H1 (cell line): ENCODE results near the gene FAM161A. TPM values are rescaled to one million over a fixed set of nuclear protein-coding genes. Genes with fewer than 3 reads are reported as not detected.

Experiments used
- CTCF ChIA-PET: fragments of 300-600 bp; sonication (Branson Sonifier 250); formaldehyde crosslinking; loops from one replicate; lab custom pipeline; 2021; ENCODE audit not compliant: partially characterized antibody; lab: Charles Lee
- POLR2A ChIA-PET: fragments of 300-600 bp; sonication (Branson Sonifier 250); formaldehyde crosslinking; loops from one replicate; lab custom pipeline; 2021; ENCODE audit warnings: inconsistent platforms; ENCODE audit not compliant: partially characterized antibody; lab: Charles Lee
- DNase-seq, 2 experiments: peaks; one replicate each; pipeline versions ENCODE4 v3.0.0 to v3.0.0-alpha.2; 2010 to 2022; ENCODE audit warnings: low spot score in 2 of 2, low read depth in 1 of 2, mixed read lengths in 1 of 2
- FAIRE-seq: peaks from 2 replicates; lab custom pipeline; 2011; peaks lifted over from hg19 to GRCh38; lab: Jason Lieb, UNC
- H2AFZ ChIP-seq: 2 replicates; pipeline ENCODE4 v1.8.1; 2012; ENCODE audit warnings: low read length, inconsistent platforms
- H2AK5ac ChIP-seq: 2 replicates; pipeline ENCODE4 v1.6.1; 2013; ENCODE audit warnings: low read depth, low read length
- H2BK120ac ChIP-seq: replicated peaks from 2 replicates; pipeline ENCODE3; 2013; ENCODE audit warnings: low read depth, low read length, inconsistent platforms
- H2BK12ac ChIP-seq: 2 replicates; pipeline ENCODE4 v1.6.1; 2013; ENCODE audit warnings: low read depth, low read length
- H2BK15ac ChIP-seq: 2 replicates; pipeline ENCODE4 v1.6.1; 2013; ENCODE audit warnings: low read length
- H2BK20ac ChIP-seq: 2 replicates; pipeline ENCODE4 v1.6.1; 2013; ENCODE audit warnings: low read length
- H2BK5ac ChIP-seq: 2 replicates; pipeline ENCODE4 v1.6.1; 2013; ENCODE audit warnings: low read depth, low read length
- H3K14ac ChIP-seq: 2 replicates; pipeline ENCODE4 v1.6.1; 2013; ENCODE audit warnings: inconsistent platforms; ENCODE audit not compliant: insufficient read length
- H3K18ac ChIP-seq: 2 replicates; pipeline ENCODE4 v1.6.1; 2013; ENCODE audit warnings: low read length; ENCODE audit errors: extremely low read depth
- H3K23ac ChIP-seq: 2 replicates; pipeline ENCODE4 v1.6.1; 2013; ENCODE audit warnings: inconsistent platforms; ENCODE audit not compliant: insufficient read length
- H3K23me2 ChIP-seq: 2 replicates; pipeline ENCODE4 v1.6.1; 2013; ENCODE audit warnings: low read depth, low read length
- H3K27ac ChIP-seq: 2 replicates; pipeline ENCODE4 v1.6.1; 2011; ENCODE audit warnings: low read depth, low read length, inconsistent platforms
- H3K27me3 ChIP-seq, 4 experiments: replicated peaks in 1 of 4; 1 replicate in 1 of 4; 2 replicates in 3 of 4; pipeline versions ENCODE4 v1.6.1 to v1.8.1; 2011 to 2013; ENCODE audit warnings: low read length in 3 of 4, mild to moderate bottlenecking in 3 of 4, inconsistent platforms in 2 of 4, mixed read lengths in 2 of 4, moderate library complexity in 1 of 4; ENCODE audit not compliant: control insufficient read depth in 3 of 4, insufficient read depth in 3 of 4; ENCODE audit errors: extremely low read depth in 1 of 4
- H3K36me3 ChIP-seq, 4 experiments: 2 replicates each; pipeline versions ENCODE4 v1.6.1 to v1.8.1; 2011 to 2013; ENCODE audit warnings: mild to moderate bottlenecking in 4 of 4, low read length in 3 of 4, moderate library complexity in 2 of 4, control low read depth in 1 of 4, inconsistent platforms in 1 of 4; ENCODE audit not compliant: insufficient read depth in 4 of 4, control insufficient read depth in 2 of 4
- H3K4ac ChIP-seq: replicated peaks from 2 replicates; pipeline ENCODE3; 2013; ENCODE audit warnings: low read length, low read depth, mixed read lengths, inconsistent platforms; ENCODE audit not compliant: insufficient read length
- H3K4me1 ChIP-seq, 4 experiments: replicated peaks in 1 of 4; 1 replicate in 1 of 4; 2 replicates in 3 of 4; pipeline versions ENCODE4 v1.6.1 to v1.8.1; 2011 to 2013; ENCODE audit warnings: low read length in 3 of 4, inconsistent platforms in 2 of 4, mixed read lengths in 1 of 4; ENCODE audit not compliant: insufficient read depth in 4 of 4, control insufficient read depth in 3 of 4
- H3K4me2 ChIP-seq, 2 experiments: 2 replicates each; pipeline versions ENCODE4 v1.6.1 to v1.8.1; 2011 to 2013; ENCODE audit warnings: low read depth in 2 of 2, low read length in 2 of 2, control low read depth in 1 of 2, inconsistent platforms in 1 of 2, mild to moderate bottlenecking in 1 of 2; ENCODE audit not compliant: insufficient read depth in 1 of 2
- H3K4me3 ChIP-seq, 4 experiments: fragments of 200-600, 300-600 bp in 1 of 4; sonication (generic), shearing (Covaris generic), sonication (Bioruptor Twin) in 1 of 4; 2 replicates each; pipeline versions ENCODE4 v1.5.1 to v1.8.1; 2011 to 2016; ENCODE audit warnings: low read length in 4 of 4, low read depth in 3 of 4, control low read depth in 2 of 4, inconsistent platforms in 2 of 4, mild to moderate bottlenecking in 2 of 4, mixed read lengths in 1 of 4, moderate library complexity in 1 of 4; ENCODE audit not compliant: insufficient read depth in 2 of 4; ENCODE audit errors: extremely low read depth in 1 of 4
- H3K56ac ChIP-seq: replicated peaks from 2 replicates; pipeline ENCODE3; 2013; ENCODE audit warnings: low read depth, mild to moderate bottlenecking, mixed read lengths, low read length, inconsistent platforms; ENCODE audit not compliant: insufficient read length
- H3K79me1 ChIP-seq: 2 replicates; pipeline ENCODE4 v1.6.1; 2013; ENCODE audit warnings: low read depth, low read length, control low read depth
- H3K79me2 ChIP-seq, 2 experiments: 2 replicates each; pipeline versions ENCODE4 v1.6.1 to v1.8.1; 2012 to 2013; ENCODE audit warnings: low read length in 2 of 2, mild to moderate bottlenecking in 2 of 2, inconsistent platforms in 1 of 2; ENCODE audit not compliant: insufficient read depth in 2 of 2, control insufficient read depth in 1 of 2
- H3K9ac ChIP-seq, 4 experiments: replicated peaks in 1 of 4; 1 replicate in 1 of 4; 2 replicates in 3 of 4; pipeline versions ENCODE4 v1.6.1 to v1.8.1; 2011 to 2013; ENCODE audit warnings: low read depth in 3 of 4, low read length in 3 of 4, control low read depth in 2 of 4, mild to moderate bottlenecking in 2 of 4, moderate library complexity in 2 of 4, inconsistent platforms in 1 of 4; ENCODE audit errors: extremely low read depth in 1 of 4
- H3K9me3 ChIP-seq, 2 experiments: 2 replicates each; pipeline versions ENCODE4 v1.6.1 to v1.8.1; 2012 to 2013; ENCODE audit warnings: mild to moderate bottlenecking in 2 of 2, moderate library complexity in 2 of 2, control low read depth in 1 of 2, inconsistent platforms in 1 of 2, low read depth in 1 of 2, low read length in 1 of 2, mixed read lengths in 1 of 2; ENCODE audit not compliant: insufficient read depth in 2 of 2
- H4K20me1 ChIP-seq, 2 experiments: replicated peaks in 1 of 2; 2 replicates each; pipeline versions ENCODE3 to v1.8.1; 2011 to 2013; ENCODE audit warnings: inconsistent platforms in 2 of 2, low read length in 2 of 2, mild to moderate bottlenecking in 1 of 2; ENCODE audit not compliant: insufficient read depth in 2 of 2, control insufficient read depth in 1 of 2
- H4K5ac ChIP-seq: 2 replicates; pipeline ENCODE4 v1.6.1; 2013; ENCODE audit warnings: low read length, low read depth, mixed read lengths, inconsistent platforms; ENCODE audit not compliant: insufficient read length
- H4K8ac ChIP-seq: 2 replicates; pipeline ENCODE4 v1.8.0; 2013; ENCODE audit warnings: mild to moderate bottlenecking, moderate library complexity, low read length, inconsistent platforms; ENCODE audit not compliant: insufficient read depth; ENCODE audit errors: extremely low read depth
- H4K91ac ChIP-seq: replicated peaks from 2 replicates; pipeline ENCODE3; 2013; ENCODE audit warnings: low read length, mixed read lengths, inconsistent platforms; ENCODE audit not compliant: insufficient read length
- ASH2L ChIP-seq: fragments of 200-600, 300-600 bp; sonication (generic); IDR thresholded peaks from one replicate; pipeline ENCODE4 v1.7.1; 2017; ENCODE audit warnings: low read length
- CREB1 ChIP-seq: IDR thresholded peaks from 2 replicates; pipeline ENCODE4 v1.6.1; 2012; ENCODE audit warnings: inconsistent platforms
- CTCF ChIP-seq, 3 experiments: IDR thresholded peaks; 1 replicate in 2 of 3; 2 replicates in 1 of 3; pipeline versions ENCODE4 v1.5.1 to v1.6.1; 2011; ENCODE audit warnings: low read length in 3 of 3, mild to moderate bottlenecking in 3 of 3, inconsistent platforms in 2 of 3, low read depth in 1 of 3, moderate library complexity in 1 of 3; ENCODE audit not compliant: insufficient read depth in 1 of 3; ENCODE audit errors: control extremely low read depth in 1 of 3
- HDAC2 ChIP-seq, 2 experiments: fragments of 300-600 bp in 1 of 2; sonication (generic) in 1 of 2; IDR thresholded peaks; 2 replicates each; pipeline ENCODE4 v1.6.1; 2011 to 2012; ENCODE audit warnings: low read depth in 2 of 2, low read length in 2 of 2, mild to moderate bottlenecking in 2 of 2, moderate library complexity in 2 of 2, borderline replicate concordance in 1 of 2, inconsistent platforms in 1 of 2
- KDM4A ChIP-seq: IDR thresholded peaks from one replicate; pipeline ENCODE4 v1.7.1; 2012; ENCODE audit warnings: low read depth, mild to moderate bottlenecking, moderate library complexity, low read length, inconsistent platforms; ENCODE audit not compliant: severe bottlenecking
- RAD21 ChIP-seq, 2 experiments: IDR thresholded peaks in 1 of 2; conservative IDR thresholded peaks in 1 of 2; 2 replicates each; pipeline ENCODE4 v1.6.1; 2011; ENCODE audit warnings: low read depth in 2 of 2, low read length in 2 of 2, improper control_type of control experiment in 1 of 2, inconsistent platforms in 1 of 2, mild to moderate bottlenecking in 1 of 2, moderate library complexity in 1 of 2
- SIN3A ChIP-seq, 2 experiments: IDR thresholded peaks in 1 of 2; conservative IDR thresholded peaks in 1 of 2; 2 replicates each; pipeline ENCODE4 v1.6.1; 2011 to 2012; ENCODE audit warnings: low read length in 2 of 2, improper control_type of control experiment in 1 of 2, low read depth in 1 of 2, mild to moderate bottlenecking in 1 of 2
- SIX5 ChIP-seq: IDR thresholded peaks from 2 replicates; pipeline ENCODE4 v1.6.1; 2011; ENCODE audit warnings: mild to moderate bottlenecking, low read depth, low read length
- WGBS, 2 experiments: shearing (Covaris generic) in 1 of 2; methylation state at CpG; one replicate each; pipeline versions ENCODE4 v1.1.6 to v1.1.7; 2013 to 2015; ENCODE audit warnings: low lambda C conversion rate in 2 of 2, mixed read lengths in 2 of 2, inconsistent platforms in 1 of 2, low coverage in 1 of 2, missing lambda C conversion rate in 1 of 2; ENCODE audit not compliant: insufficient replicate concordance in 2 of 2, insufficient coverage in 1 of 2, insufficient read length in 1 of 2; ENCODE audit errors: extremely low coverage in 1 of 2, missing lambda C conversion rate in 1 of 2; 5-methylcytosine and 5-hydroxymethylcytosine counted together
- polyA plus RNA-seq, 7 experiments: library from polyadenylated mRNA; depleted of rRNA in 3 of 7; stranded (reverse) in 5 of 7; unstranded in 2 of 7; fragments of >200 nt in 5 of 7; fragments of 200-250 nt in 2 of 7; gene quantifications; 1 replicate in 5 of 7; 2 replicates in 1 of 7; 4 replicates in 1 of 7; pipeline versions ENCODE4 v1.2.1 to v1.2.3, GENCODE V29; 2011 to 2013; ENCODE audit warnings: missing spikeins in 2 of 7, mixed read lengths in 2 of 7
- total RNA-seq: library from RNA; stranded (reverse); fragmentation: NEBNext Ultra II Directional; extraction: Animal tissue kit (Norgen Biotek cat#: 25700); gene quantifications from 2 replicates; pipeline ENCODE4 v1.2.1, GENCODE V29; 2021
- TF ChIP-seq, protein P1 (sequence below): IDR thresholded peaks from 2 replicates; pipeline ENCODE4 v1.6.1; 2012; ENCODE audit warnings: inconsistent platforms

The FAM161A gene
- total and polyA plus RNA-seq, 2 of the 8 experiments (the other 6 are each of a cell fraction or from before 2014, with no cell fraction given): 1.6 to 9.7 TPM

DNA sequence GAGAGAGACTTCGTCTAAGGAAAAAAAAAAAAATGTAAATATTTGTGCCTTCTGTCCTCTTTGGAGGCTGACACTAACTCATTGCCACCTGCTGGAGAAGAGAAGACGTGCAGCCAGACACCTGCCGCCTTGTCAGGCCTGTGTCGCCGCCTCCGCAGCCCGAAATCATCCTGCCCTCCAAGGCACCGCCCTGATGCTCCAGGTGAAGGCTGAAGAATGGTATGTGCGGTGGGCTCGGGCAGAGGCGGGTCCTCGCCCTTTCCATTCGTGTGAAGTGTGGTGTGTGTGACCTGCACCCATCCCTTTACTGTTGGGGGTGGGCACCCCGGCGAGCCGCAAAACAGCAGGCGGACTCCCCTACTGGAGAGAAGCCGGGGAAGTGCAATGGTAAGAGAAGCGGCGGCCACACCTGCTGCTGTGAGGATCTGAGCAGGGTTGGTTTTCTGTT, 60.4 kb downstream of the FAM161A start:
- Histone ChIP-seq H3K79me2 (no peaks in the 10 kb centered on the region), H3K4me2 (peak overlapping the region; percentile 12 to 83; a peak in 3 of 4 replicates), H3K56ac (no peak overlapping the region), H3K36me3 (no peaks in the 10 kb centered on the region), H2BK5ac (no peak overlapping the region), H4K8ac (0 out of 2 replicates have a peak overlapping the region, but pooled peaks have one; percentile 57), H4K20me1 (no peaks in the 10 kb centered on the region), H3K23ac (no peak overlapping the region), H3K4ac (no peak overlapping the region), H4K5ac (no peak overlapping the region), H2BK120ac (no peak overlapping the region), H3K27ac (no peak overlapping the region), H3K23me2 (peaks cover 3% of the 10 kb centered on the region; the same call in 1 of the 2 replicates), H3K9ac (no peak overlapping the region), H2BK15ac (no peak overlapping the region), H2AFZ (no peak overlapping the region), H2AK5ac (no peak overlapping the region), H3K27me3 (no peaks in the 10 kb centered on the region), H2BK20ac (no peak overlapping the region), H3K4me3 (peak overlapping the region; percentile 47 to 64 (median 51); a peak in 7 of 8 replicates), H2BK12ac (no peak overlapping the region), H3K9me3 (no peaks in the 10 kb centered on the region; a peak in 1 of 4 replicates), H3K18ac (no peak overlapping the region), H3K14ac (no peak overlapping the region), H3K79me1 (no peaks in the 10 kb centered on the region), H3K4me1 (no peaks in the 10 kb centered on the region), H4K91ac (no peak overlapping the region)
- TF ChIP-seq SIX5: no peak
- TF ChIP-seq KDM4A: peak; percentile 77
- peak; percentile 29 for TF ChIP-seq ASH2L
- TF ChIP-seq HDAC2 (IDR thresholded peaks at IDR 0.05; ENCODE audit: borderline replicate concordance in 1 of 2, low read depth in 2 of 2, low read length in 2 of 2): no peak
- TF ChIP-seq SIN3A (conservative IDR thresholded peaks at IDR 0.05 in 1 of 2, IDR thresholded peaks at IDR 0.05 in 1 of 2; ENCODE audit: low read depth in 1 of 2, low read length in 2 of 2): peak in 1 of 2 experiments; percentile 45; a peak in 1 of 4 replicates
- TF ChIP-seq, protein P1, sequence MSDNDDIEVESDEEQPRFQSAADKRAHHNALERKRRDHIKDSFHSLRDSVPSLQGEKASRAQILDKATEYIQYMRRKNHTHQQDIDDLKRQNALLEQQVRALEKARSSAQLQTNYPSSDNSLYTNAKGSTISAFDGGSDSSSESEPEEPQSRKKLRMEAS: peak; percentile 27; the same call in 1 of the 2 replicates
- TF ChIP-seq RAD21 (IDR thresholded peaks at IDR 0.05 in 1 of 2, conservative IDR thresholded peaks at IDR 0.05 in 1 of 2; ENCODE audit: low read depth in 2 of 2, low read length in 2 of 2): peak; percentile 60 to 66
- TF ChIP-seq CREB1: peak; percentile 37
- peak; percentile 59 to 81 (median 81) for TF ChIP-seq CTCF (IDR thresholded peaks at IDR 0.05; ENCODE audit: control extremely low read depth in 1 of 3, insufficient read depth in 1 of 3, low read depth in 1 of 3, low read length in 3 of 3)
- DNase-seq: peak; percentile 62 to 87
- FAIRE-seq: no peak
- CTCF ChIA-PET: interaction anchor here (0.6 to 1.7 kb wide), 9 partner anchors 9 to 1232 kb away, joined by 3 to 9 read pairs (median 4); no protein-coding TSS in a partner anchor
- POLR2A ChIA-PET: interaction anchor here (1.2 kb wide), 1 partner anchor 29 kb away, joined by 5 read pairs; no protein-coding TSS in a partner anchor
- 8% methylated on average over 20 of the region's 20 CpGs; no CpG with 5 or more reads in 1 of the 2 experiments for WGBS, 2 experiments
